ENCODE measurements around the gene FGF21. TPM values are rescaled to one million over a fixed set of nuclear protein-coding genes. Genes with fewer than 3 reads are reported as not detected.
"Not testable (repeated sequence)": the region's sequence is repeated elsewhere in the genome, so short reads cannot be mapped to it uniquely, and the experiment has no call there.

Gene FGF21
- under 0.01 TPM in 1 of 2 replicates, not detected in the other for total RNA-seq

- no peak for DNase-seq (ENCODE audit: low read depth in 2 of 2)
These were observed at the start of gene FGF21 for GRCh38 chr19:48755084-48755641. Gene FGF21 (plus strand): TSS chr19:48755524. CDS start chr19:48756237, 713 bp downstream.

- no peak for DNase-seq (ENCODE audit: low read depth in 2 of 2)
These were observed 46.9 kb upstream of the FGF21 start for GRCh38 chr19:48708471-48708870.

GRCh38 chr19:48711106-48711662 is 44.1 kb upstream of the FGF21 start:
- DNase-seq (ENCODE audit: low read depth in 2 of 2), result no peak

- DNase-seq (ENCODE audit: low read depth in 2 of 2), result peak in 1 of 2 donors; percentile 37
These were observed 42.1 kb upstream of the FGF21 start for GRCh38 chr19:48713041-48713863.

GRCh38 chr19:48713864-48714755 is 41.2 kb upstream of the FGF21 start:
- peak; percentile 99 to 100 for DNase-seq (ENCODE audit: low read depth in 2 of 2)

- DNase-seq (ENCODE audit: low read depth in 2 of 2), result no peak
These were observed 40.3 kb upstream of the FGF21 start for GRCh38 chr19:48714759-48715675.

GRCh38 chr19:48715681-48716171 is 39.6 kb upstream of the FGF21 start:
- DNase-seq (ENCODE audit: low read depth in 2 of 2), result no peak

GRCh38 chr19:48716562-48717291 is 38.6 kb upstream of the FGF21 start:
- no peak for DNase-seq (ENCODE audit: low read depth in 2 of 2)

- not testable (repeated sequence) for DNase-seq (ENCODE audit: low read depth in 2 of 2)
These were observed 37.2 kb upstream of the FGF21 start for GRCh38 chr19:48718106-48718505.

GRCh38 chr19:48718711-48719231 is 36.6 kb upstream of the FGF21 start:
- no peak for DNase-seq (ENCODE audit: low read depth in 2 of 2)

GRCh38 chr19:48719263-48720171 is 35.8 kb upstream of the FGF21 start, which contains the start of gene MAMSTR:
Gene MAMSTR (minus strand): TSS chr19:48719725. CDS start chr19:48719031, 694 bp downstream.
- DNase-seq (ENCODE audit: low read depth in 2 of 2), result no peak

GRCh38 chr19:48720251-48720612 is 35.1 kb upstream of the FGF21 start:
- no peak for DNase-seq (ENCODE audit: low read depth in 2 of 2)

GRCh38 chr19:48720613-48721296 is 34.6 kb upstream of the FGF21 start:
- DNase-seq (ENCODE audit: low read depth in 2 of 2), result no peak

GRCh38 chr19:48722196-48722708 is 33.1 kb upstream of the FGF21 start:
- DNase-seq (ENCODE audit: low read depth in 2 of 2), result no peak

GRCh38 chr19:48724796-48725753 is 30.2 kb upstream of the FGF21 start:
- peak; percentile 82 to 98 for DNase-seq (ENCODE audit: low read depth in 2 of 2)

GRCh38 chr19:48726556-48726955 is 28.8 kb upstream of the FGF21 start:
- peak; percentile 65 to 76 for DNase-seq (ENCODE audit: low read depth in 2 of 2)
